HG03108 (cell line): Measurements from ENCODE around the gene ATP7B.
"Not testable (repeated sequence)": the region's sequence is repeated elsewhere in the genome, so short reads cannot be mapped to it uniquely, and the experiment has no call there.

Experiments used
- ATAC-seq: cut with Tn5 transposase; IDR thresholded peaks from one replicate; pipeline ENCODE4 v1.9.1; 2021; ENCODE audit warnings: moderate library complexity; ENCODE audit not compliant: unreplicated experiment

ATP7B gene

GRCh38 chr13:51924756-51925544 is 86.3 kb downstream of the ATP7B start:
- no peak for ATAC-seq

GRCh38 chr13:51923983-51924539 is 87.2 kb downstream of the ATP7B start:
- no peak for ATAC-seq

GRCh38 chr13:51922771-51923480 is 88.3 kb downstream of the ATP7B start:
- ATAC-seq: no peak

DNA sequence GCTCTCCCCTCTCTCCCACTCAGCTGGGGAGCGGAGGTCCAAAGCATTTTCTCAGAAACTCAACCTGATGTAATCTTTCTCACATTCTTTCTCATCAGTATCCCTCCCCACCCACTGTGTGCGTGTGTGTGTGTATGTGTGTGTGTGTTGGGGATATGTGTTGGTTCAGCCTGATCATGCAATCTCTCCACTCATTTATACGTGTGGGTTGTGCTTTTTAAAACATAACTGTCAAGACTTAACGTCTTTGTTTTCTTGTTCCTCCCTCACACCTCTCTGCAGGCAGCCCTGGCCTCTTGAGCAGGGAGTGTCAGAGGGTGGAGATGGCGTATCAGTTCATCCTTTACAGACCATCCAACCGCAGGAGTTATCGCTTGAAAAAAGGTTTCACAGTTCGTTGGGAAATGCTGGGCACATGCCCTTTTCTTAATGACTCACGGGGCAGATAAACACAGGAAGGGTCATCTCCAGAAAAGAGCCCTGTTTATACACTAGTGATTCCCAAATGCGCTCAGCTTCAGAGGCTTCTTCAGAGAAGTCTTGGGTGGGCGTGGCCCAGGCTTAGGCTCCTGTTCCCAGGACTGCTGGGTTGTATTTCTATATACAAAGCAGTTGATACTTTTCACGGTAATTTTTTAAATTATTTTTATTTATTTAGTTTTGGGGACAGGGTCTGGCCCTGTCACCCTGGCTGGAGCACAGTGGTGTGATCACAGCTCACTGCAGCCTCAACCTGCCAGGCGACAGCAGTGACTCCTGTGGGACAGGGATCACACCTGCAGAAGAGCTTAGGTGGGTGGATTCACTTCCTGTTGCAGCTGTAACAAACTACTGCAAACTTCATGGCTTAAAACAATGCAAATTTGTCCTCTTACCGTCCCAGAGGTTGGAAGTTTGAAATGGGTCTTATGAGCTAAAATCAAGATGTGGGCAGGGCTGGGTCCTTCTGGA is 89.2 kb downstream of the ATP7B start:
- no peak for ATAC-seq

DNA sequence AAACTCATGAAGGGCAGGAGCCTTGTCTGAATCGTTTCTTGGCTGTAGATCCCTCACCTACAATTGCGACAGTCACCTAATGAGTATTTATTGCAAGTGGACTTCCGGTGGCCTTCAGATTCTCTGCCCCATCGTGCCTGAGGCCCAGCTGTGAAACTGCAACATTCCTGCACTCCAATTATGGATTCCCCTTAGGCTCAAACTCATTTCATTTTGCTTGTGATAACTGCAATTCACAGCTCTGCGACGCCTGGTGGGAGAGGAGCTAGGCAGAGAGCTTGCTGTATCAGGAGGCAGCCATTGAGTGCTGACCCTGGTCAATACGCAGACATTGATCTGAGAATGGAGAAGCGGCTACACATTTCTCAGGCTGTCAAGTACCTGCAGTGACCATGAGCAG is 90.5 kb downstream of the ATP7B start:
- ATAC-seq: no peak

- no peak for ATAC-seq
Measured at GRCh38 chr13:51920267-51920666, 91.0 kb downstream of the ATP7B start.

- no peak for ATAC-seq
Measured at GRCh38 chr13:51919531-51919930, 91.7 kb downstream of the ATP7B start.

DNA sequence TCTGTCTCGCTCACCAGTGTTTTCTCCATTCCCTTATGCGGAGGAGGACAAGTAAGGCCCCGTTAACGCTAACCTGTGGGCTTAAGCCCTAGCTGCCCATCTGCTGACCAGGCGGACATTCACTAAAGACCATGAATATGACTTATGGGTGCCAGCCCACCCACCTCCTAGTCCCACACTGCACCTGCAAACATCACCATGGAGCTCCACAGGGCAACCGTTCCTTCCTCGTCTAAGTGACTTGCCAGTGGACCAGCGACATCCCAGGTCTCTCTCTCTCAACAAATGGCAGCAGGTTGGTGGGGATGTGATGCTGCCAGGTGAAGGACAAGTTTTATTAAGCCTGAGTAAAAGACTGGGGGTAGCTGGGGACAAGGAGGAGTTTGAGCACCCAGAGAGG is 94.3 kb downstream of the ATP7B start:
- no peak for ATAC-seq

DNA sequence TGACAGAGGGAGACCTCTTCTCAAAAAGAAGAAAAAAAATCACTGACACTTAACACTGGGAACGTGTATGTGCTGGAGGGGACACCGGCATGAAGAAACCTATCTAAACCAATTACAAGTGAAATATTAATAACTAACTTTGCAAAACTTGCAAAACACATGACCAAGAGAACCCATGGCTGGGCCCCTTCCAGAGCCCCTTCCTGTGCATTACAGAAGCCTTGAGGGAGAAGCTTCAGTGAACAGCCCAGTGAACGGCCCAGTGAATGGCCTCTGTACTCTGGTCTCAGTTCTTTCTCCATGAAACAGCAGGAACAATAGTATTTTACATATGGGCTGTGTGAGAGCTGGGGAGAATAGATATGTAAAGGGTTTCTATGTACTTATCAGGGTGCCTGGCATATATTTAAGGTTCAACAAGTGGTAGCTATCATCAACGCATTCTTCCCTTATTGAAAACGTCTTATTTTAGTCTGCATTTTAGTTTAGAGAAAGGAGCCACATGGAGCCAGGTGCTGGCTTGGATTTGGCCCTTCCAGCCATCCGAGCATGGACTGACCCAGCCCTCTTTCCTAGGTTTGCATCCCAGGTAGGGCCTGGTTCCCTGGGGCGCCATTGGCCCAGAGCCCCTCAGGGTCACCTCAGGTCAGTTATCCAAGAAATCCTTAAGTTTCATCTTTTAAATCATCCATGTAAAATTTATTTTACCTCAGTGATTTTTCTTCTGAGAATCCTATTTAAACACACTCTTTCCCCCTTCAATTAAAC is 95.0 kb downstream of the ATP7B start:
- ATAC-seq: no peak

DNA sequence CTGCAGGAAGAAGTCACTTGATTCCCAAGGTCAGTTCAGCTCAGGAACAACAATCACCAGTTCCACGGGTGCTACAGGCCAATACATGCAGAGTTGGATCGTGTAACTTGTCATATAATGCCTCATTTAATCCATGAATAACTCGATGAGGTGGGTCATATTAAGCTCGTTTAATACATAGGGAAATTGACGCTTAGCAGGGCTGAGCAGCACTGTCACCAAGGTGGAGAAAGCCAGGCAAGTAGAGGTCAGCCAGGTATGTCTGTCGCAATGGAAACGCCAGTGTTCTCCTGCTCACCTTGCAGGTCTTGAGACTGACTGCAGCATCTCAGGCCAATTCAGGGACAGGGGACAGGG is 97.1 kb downstream of the ATP7B start:
- ATAC-seq: no peak

DNA sequence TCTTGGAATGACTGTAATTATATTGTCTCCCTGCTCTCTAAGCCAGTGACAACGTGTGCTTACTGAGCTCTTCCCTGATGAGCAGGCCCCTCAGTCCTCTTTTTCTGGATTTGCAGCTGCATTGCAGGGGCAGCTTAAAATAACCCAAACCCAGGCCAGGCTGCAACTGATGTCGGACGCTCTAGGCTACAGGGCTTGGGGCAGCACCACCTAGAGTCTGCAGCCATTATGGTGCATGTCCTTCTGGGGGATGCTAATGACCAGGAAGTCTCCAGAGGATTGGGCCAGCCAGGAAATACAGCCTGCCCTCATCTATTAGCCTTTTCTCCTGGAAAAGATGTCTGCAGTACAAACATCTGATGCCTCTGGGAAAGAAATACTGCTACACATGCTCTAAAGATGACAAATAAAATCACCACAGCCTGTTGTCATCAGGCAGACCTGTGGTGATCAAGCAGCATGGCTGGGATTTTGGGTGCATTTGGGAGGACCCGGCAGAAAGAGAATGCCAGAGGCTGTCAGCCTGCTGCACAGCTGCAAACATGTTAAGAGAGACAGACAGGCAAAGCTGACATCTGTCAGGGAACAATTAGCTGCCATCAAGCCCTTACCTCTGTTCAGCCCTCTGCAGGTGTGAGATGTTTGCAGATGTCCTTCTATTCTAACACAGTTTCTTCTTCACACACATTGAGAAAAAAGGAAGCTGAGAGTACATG is 97.7 kb downstream of the ATP7B start:
- no peak for ATAC-seq

GRCh38 chr13:51912511-51913225 is 98.6 kb downstream of the ATP7B start:
- no peak for ATAC-seq

DNA sequence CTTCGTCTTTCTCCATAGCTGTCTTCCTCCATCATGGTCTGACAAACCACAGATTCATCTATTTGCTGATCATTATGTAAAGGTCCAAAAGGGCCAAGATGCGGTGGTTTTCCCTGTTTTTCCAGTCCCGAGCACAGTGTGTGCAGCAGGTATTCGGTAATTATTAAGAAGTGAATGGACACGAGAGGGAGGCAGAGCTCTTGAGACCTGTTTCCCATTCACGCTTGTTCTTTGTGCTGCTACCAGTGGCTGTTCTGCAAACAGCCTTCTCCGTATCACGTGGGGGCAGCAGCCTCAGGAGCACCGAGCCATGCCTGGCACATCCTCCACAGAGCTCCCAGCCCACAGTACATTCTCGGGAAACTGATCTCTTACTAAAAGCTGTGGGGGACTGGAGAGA is 99.2 kb downstream of the ATP7B start:
- no peak for ATAC-seq

- no peak for ATAC-seq
Measured at GRCh38 chr13:51910508-51910907, 100.7 kb downstream of the ATP7B start.

DNA sequence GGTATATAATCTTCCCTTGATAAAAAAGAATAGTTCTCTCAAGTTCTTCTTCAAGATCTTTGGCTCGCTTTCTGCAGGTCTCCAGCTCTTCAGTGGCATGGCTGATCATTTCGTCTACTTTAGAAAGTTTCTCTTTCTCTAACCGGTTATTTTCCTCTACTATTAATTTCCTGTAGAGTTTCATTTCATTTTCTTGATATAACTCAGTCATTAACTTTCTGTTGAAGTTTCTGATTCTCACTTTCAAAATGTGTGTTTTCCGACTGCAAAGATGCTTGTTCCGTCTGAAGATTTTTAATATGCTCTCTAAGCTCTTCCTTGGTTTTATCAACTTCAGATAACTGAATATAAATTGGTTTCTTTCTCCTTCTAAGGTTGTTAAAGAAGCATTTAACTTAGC is 102.0 kb downstream of the ATP7B start:
- ATAC-seq: not testable (repeated sequence)

GRCh38 chr13:51907040-51907732 is 104.1 kb downstream of the ATP7B start:
- no peak for ATAC-seq

DNA sequence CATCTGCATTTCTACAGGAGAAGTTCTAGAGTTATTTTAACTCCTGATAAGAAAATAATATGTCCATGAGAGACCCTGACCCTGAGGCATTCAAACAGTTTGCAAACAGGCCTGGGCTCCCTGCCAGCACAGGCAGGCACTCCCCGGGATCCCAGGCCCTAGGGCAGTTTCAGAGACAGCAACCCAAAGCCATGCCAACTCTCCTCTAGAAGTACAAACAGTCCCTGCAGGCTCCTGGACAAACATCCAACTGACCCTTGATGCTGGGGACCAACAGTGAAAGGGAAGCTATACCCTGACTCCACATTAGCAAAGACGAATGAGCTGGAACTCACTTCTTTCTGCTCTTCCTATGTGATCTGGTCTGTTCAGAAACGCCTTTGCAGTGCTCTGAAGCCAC is 104.7 kb downstream of the ATP7B start:
- ATAC-seq: no peak

GRCh38 chr13:51905787-51906186 is 105.5 kb downstream of the ATP7B start:
- ATAC-seq: no peak

GRCh38 chr13:51902776-51903175 is 108.5 kb downstream of the ATP7B start:
- ATAC-seq: no peak
